Gastrocnemius medialis (tissue), 4 donors: ENCODE data around the gene TFRC.
"Not testable (repeated sequence)": the region's sequence is repeated elsewhere in the genome, so short reads cannot be mapped to it uniquely, and the experiment has no call there.

ENCODE experiments used
- POLR2A ChIP-seq, 2 donors: fragments of 450-650 bp; IDR thresholded peaks; one replicate each; pipeline ENCODE4 v1.6.1; 2017; ENCODE audit warnings: antibody characterized with exemption in 2 of 2, mild to moderate bottlenecking in 2 of 2, moderate library complexity in 2 of 2
- TF ChIP-seq, protein P1 (sequence below), 5 experiments: fragments of 450-650 bp in 3 of 5; fragments of 200-600 bp in 2 of 5; sonication (generic) in 2 of 5; IDR thresholded peaks in 4 of 5; conservative IDR thresholded peaks in 1 of 5; 1 replicate in 4 of 5; 2 replicates in 1 of 5; pipeline ENCODE4 v1.5.1; 2016 to 2019; ENCODE audit warnings: antibody characterized with exemption in 5 of 5, mild to moderate bottlenecking in 3 of 5, moderate library complexity in 3 of 5

DNA sequence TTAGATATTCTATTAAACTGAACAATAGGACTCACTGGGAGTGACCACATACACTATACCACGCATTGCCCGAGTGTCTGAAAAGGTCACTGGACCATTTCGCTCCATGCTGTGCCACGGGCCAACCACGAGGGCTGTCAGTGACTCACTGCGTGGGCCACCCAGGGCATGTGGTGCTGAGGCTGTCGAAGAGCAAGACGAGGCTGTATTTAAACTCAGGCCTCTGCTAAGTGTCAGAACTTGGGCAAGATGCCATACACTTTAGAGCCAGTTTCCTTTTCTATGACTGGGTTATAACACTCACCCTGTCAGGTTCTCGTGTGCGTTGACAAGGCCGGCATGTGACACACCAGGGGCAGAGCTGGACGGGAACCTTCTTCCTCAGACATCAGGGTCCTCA, 62.3 kb downstream of the TFRC start:
- TF ChIP-seq, protein P1, sequence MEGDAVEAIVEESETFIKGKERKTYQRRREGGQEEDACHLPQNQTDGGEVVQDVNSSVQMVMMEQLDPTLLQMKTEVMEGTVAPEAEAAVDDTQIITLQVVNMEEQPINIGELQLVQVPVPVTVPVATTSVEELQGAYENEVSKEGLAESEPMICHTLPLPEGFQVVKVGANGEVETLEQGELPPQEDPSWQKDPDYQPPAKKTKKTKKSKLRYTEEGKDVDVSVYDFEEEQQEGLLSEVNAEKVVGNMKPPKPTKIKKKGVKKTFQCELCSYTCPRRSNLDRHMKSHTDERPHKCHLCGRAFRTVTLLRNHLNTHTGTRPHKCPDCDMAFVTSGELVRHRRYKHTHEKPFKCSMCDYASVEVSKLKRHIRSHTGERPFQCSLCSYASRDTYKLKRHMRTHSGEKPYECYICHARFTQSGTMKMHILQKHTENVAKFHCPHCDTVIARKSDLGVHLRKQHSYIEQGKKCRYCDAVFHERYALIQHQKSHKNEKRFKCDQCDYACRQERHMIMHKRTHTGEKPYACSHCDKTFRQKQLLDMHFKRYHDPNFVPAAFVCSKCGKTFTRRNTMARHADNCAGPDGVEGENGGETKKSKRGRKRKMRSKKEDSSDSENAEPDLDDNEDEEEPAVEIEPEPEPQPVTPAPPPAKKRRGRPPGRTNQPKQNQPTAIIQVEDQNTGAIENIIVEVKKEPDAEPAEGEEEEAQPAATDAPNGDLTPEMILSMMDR (IDR thresholded peaks at IDR 0.05 in 4 of 5, conservative IDR thresholded peaks at IDR 0.05 in 1 of 5): not testable (repeated sequence)
- TF ChIP-seq POLR2A (IDR thresholded peaks at IDR 0.05): not testable (repeated sequence)
